Neural cell (in vitro differentiated cells): ENCODE results near the gene CD99.

Experiments
- EP300 ChIP-seq: fragments of 450-650 bp; conservative IDR thresholded peaks from 2 replicates; pipeline ENCODE4 v1.6.1; 2014; ENCODE audit warnings: antibody characterized with exemption, mild to moderate bottlenecking, moderate library complexity; ENCODE audit not compliant: poor library complexity, severe bottlenecking
- TF ChIP-seq, protein P1 (sequence below): fragments of 450-650 bp; IDR thresholded peaks from 2 replicates; pipeline ENCODE4 v1.5.1; 2014; ENCODE audit warnings: antibody characterized with exemption, mild to moderate bottlenecking, moderate library complexity; ENCODE audit not compliant: poor library complexity, severe bottlenecking

- TF ChIP-seq, protein P1, sequence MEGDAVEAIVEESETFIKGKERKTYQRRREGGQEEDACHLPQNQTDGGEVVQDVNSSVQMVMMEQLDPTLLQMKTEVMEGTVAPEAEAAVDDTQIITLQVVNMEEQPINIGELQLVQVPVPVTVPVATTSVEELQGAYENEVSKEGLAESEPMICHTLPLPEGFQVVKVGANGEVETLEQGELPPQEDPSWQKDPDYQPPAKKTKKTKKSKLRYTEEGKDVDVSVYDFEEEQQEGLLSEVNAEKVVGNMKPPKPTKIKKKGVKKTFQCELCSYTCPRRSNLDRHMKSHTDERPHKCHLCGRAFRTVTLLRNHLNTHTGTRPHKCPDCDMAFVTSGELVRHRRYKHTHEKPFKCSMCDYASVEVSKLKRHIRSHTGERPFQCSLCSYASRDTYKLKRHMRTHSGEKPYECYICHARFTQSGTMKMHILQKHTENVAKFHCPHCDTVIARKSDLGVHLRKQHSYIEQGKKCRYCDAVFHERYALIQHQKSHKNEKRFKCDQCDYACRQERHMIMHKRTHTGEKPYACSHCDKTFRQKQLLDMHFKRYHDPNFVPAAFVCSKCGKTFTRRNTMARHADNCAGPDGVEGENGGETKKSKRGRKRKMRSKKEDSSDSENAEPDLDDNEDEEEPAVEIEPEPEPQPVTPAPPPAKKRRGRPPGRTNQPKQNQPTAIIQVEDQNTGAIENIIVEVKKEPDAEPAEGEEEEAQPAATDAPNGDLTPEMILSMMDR: no peak
- TF ChIP-seq EP300: no peak
Measured at GRCh38 chrX:2766906-2767305, 75.8 kb downstream of the CD99 start.
